ENCODE data around the gene ELFN2.

The ELFN2 gene

DNA sequence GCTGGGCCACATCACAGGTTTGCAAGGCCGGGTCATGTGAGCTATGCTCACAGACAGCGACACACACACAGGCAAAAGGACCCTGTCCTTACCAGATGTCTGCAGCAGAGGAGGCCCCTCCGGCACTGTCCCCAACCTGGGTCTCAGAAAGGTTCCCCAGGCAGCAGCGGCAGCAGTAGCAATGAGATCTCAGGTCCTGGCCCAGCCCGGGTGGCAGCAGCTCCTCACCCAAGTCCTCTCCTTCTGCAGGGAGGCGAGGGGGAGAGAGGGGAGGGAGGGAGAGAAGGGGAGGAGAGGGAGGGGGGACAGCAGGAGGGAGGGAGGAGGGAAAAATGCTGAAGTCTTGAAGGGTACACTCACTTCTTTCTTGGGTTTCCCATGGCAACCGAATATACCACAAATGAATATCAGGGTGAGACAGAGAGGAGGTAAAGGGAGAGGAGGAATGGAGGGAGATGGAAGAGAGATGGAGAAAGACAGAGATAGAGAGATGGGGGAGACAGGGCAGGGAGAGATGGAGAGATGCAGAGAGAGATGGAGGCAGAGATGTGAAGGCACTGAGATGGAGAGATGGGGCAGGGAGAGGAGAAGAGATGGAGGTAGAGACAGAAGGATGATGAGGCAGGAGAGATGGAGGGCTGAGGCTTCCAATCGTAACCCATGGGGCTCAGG lies 9.5 kb downstream of the ELFN2 start:
- H3K27ac Mint-ChIP-seq, result no peak overlapping the region
- TF ChIP-seq, protein P1, sequence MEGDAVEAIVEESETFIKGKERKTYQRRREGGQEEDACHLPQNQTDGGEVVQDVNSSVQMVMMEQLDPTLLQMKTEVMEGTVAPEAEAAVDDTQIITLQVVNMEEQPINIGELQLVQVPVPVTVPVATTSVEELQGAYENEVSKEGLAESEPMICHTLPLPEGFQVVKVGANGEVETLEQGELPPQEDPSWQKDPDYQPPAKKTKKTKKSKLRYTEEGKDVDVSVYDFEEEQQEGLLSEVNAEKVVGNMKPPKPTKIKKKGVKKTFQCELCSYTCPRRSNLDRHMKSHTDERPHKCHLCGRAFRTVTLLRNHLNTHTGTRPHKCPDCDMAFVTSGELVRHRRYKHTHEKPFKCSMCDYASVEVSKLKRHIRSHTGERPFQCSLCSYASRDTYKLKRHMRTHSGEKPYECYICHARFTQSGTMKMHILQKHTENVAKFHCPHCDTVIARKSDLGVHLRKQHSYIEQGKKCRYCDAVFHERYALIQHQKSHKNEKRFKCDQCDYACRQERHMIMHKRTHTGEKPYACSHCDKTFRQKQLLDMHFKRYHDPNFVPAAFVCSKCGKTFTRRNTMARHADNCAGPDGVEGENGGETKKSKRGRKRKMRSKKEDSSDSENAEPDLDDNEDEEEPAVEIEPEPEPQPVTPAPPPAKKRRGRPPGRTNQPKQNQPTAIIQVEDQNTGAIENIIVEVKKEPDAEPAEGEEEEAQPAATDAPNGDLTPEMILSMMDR (IDR thresholded peaks at IDR 0.05; ENCODE audit: unreplicated experiment in 3 of 3), result no peak
- peaks cover 73% of the 10 kb centered on the region for H3K27me3 Mint-ChIP-seq (ENCODE audit: low read depth)
- no peaks in the 10 kb centered on the region for H3K36me3 Mint-ChIP-seq (ENCODE audit: low read depth)
- H3K4me1 Mint-ChIP-seq, result peaks cover 25% of the 10 kb centered on the region
- H3K4me3 Mint-ChIP-seq, result peak overlapping the region in 2 of 3 experiments; percentile 5 to 6
- no peaks in the 10 kb centered on the region for H3K9me3 Mint-ChIP-seq

DNA sequence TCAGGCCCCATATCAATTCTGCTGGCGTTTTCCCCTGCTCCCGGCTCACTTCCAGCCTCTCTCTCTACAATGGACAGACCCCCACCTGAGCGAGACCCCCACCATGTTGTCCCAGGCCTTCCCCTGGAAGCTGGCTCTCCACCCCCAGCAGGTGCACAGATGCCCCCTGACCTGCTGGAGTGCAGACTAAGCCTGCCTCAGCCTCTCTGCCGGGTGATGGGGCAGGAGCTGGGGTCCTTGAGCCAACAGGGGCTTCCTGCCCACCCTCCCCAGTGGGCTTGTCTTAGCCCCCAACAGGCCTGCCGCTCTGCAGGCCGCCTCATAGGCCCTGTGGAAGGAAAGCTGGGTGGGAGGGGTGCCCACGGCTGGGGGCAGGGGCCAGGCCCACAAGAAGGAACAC lies 10.0 kb downstream of the ELFN2 start:
- H3K27ac Mint-ChIP-seq, result no peak overlapping the region
- H3K9me3 Mint-ChIP-seq, result no peaks in the 10 kb centered on the region
- no peak overlapping the region for H3K4me3 Mint-ChIP-seq
- peaks cover 76% of the 10 kb centered on the region for H3K27me3 Mint-ChIP-seq (ENCODE audit: low read depth)
- TF ChIP-seq, protein P1 (IDR thresholded peaks at IDR 0.05; ENCODE audit: unreplicated experiment in 3 of 3), result no peak
- H3K4me1 Mint-ChIP-seq, result peaks cover 25% of the 10 kb centered on the region
- H3K36me3 Mint-ChIP-seq (ENCODE audit: low read depth), result no peaks in the 10 kb centered on the region

DNA sequence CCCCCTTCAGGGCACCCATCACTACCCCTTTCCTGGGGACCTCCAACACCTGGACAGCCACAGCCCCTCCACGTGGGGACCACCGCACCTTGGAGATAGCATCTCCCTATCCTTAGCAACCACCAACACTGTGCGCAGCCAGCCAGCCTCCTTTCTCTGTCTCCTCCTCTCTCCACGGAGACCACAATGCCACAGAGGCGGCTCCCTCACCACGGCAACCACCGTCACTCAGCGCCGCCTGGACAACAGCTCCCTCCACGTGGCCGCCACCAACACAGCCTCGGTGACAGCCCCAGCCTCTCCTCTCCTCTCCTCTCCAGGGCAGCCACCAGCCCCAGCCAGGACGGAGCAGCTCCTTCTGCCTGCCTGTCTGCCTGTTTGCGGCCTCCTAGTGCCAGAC lies 10.5 kb downstream of the ELFN2 start:
- Mint-ChIP-seq H3K4me3 (no peak overlapping the region), H3K9me3 (no peaks in the 10 kb centered on the region), H3K4me1 (peaks cover 22% of the 10 kb centered on the region), H3K36me3 (ENCODE audit: low read depth) (no peaks in the 10 kb centered on the region), H3K27ac (no peak overlapping the region), H3K27me3 (ENCODE audit: low read depth) (peaks cover 76% of the 10 kb centered on the region)
- TF ChIP-seq, protein P1 (IDR thresholded peaks at IDR 0.05; ENCODE audit: unreplicated experiment in 3 of 3), result no peak

DNA sequence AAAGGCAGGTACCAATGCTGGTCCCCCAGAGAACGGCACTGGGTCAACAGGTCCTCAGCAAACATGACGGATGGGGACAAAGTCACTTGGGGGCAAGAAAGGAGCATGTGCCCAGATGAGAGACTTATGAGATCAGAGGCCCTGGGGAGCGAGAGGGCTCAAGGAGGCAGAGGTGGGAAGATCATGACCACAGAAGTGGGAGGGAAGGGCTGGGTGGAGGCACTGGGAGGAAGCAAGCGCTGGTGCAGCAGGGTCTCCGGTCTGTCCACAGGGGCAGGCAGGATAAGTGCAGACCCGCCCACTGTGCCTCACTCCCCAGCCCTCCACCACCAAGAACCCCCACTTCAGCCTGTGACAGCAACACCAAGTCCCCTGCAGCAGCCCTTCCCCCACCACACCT lies 10.9 kb downstream of the ELFN2 start:
- no peak overlapping the region for H3K4me3 Mint-ChIP-seq
- no peak overlapping the region for H3K27ac Mint-ChIP-seq
- H3K9me3 Mint-ChIP-seq, result no peaks in the 10 kb centered on the region
- H3K36me3 Mint-ChIP-seq (ENCODE audit: low read depth), result no peaks in the 10 kb centered on the region
- H3K4me1 Mint-ChIP-seq, result peaks cover 18% of the 10 kb centered on the region
- peaks cover 72% of the 10 kb centered on the region for H3K27me3 Mint-ChIP-seq (ENCODE audit: low read depth)
- TF ChIP-seq, protein P1 (IDR thresholded peaks at IDR 0.05; ENCODE audit: unreplicated experiment in 3 of 3), result no peak

DNA sequence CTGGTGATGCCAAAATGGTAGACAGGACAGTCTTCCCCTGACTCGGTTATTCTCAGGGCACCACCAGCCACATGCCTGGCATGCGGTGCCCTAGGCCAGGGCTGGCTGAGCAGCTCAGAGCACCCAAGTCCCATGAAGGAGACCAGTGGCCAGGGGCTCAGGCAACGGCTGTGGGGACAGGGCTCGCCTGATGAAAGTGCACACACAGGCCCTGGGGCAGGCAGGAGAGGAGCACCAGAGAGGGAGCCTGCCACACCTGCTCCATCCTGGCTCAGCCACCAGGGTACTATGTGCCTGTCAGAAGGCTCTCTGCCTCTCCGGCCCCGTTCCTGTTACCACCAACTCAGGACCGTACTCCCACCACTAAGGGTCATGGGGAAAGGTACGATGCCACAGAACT lies 12.1 kb downstream of the ELFN2 start:
- H3K36me3 Mint-ChIP-seq (ENCODE audit: low read depth), result no peaks in the 10 kb centered on the region
- H3K27ac Mint-ChIP-seq, result no peak overlapping the region

More for the DNA sequence above, 12.1 kb downstream of the ELFN2 start:
- no peaks in the 10 kb centered on the region for H3K9me3 Mint-ChIP-seq
- peaks cover 60% of the 10 kb centered on the region for H3K27me3 Mint-ChIP-seq (ENCODE audit: low read depth)
- TF ChIP-seq, protein P1 (IDR thresholded peaks at IDR 0.05; ENCODE audit: unreplicated experiment in 3 of 3), result no peak
- H3K4me1 Mint-ChIP-seq, result peaks cover 8% of the 10 kb centered on the region
- no peak overlapping the region for H3K4me3 Mint-ChIP-seq
